GM18505 (cell line): ENCODE data around the gene GNPTG.

Experiments used
- ATAC-seq: cut with Tn5 transposase; IDR thresholded peaks from one replicate; pipeline ENCODE4 v1.9.1; 2021; ENCODE audit not compliant: unreplicated experiment
- POLR2A ChIP-seq: IDR thresholded peaks from 4 replicates; pipeline ENCODE4 v1.6.1; 2011; ENCODE audit warnings: borderline replicate concordance; ENCODE audit not compliant: insufficient read depth, insufficient read length; ENCODE audit errors: extremely low read depth

Gene GNPTG

GRCh38 chr16:1313721-1314369, 37.9 kb upstream of the GNPTG start:
- ATAC-seq, result no peak
- TF ChIP-seq POLR2A, result no peak

- TF ChIP-seq POLR2A, result no peak
- no peak for ATAC-seq
These were observed 37.2 kb upstream of the GNPTG start for GRCh38 chr16:1314399-1315068.

- no peak for ATAC-seq
- no peak for TF ChIP-seq POLR2A
These were observed 36.4 kb upstream of the GNPTG start for GRCh38 chr16:1315081-1316032.

GRCh38 chr16:1316033-1316405, 35.7 kb upstream of the GNPTG start:
- no peak for TF ChIP-seq POLR2A
- ATAC-seq, result no peak

GRCh38 chr16:1317479-1318267, 34.1 kb upstream of the GNPTG start:
- no peak for ATAC-seq
- TF ChIP-seq POLR2A, result no peak

GRCh38 chr16:1318268-1318545, 33.5 kb upstream of the GNPTG start:
- ATAC-seq, result no peak
- TF ChIP-seq POLR2A, result no peak

GRCh38 chr16:1319041-1319440, 32.7 kb upstream of the GNPTG start:
- TF ChIP-seq POLR2A, result no peak
- ATAC-seq, result no peak

GRCh38 chr16:1320097-1320496, 31.6 kb upstream of the GNPTG start:
- ATAC-seq, result no peak
- TF ChIP-seq POLR2A, result no peak

GRCh38 chr16:1320658-1321240, 31.0 kb upstream of the GNPTG start:
- ATAC-seq, result no peak
- no peak for TF ChIP-seq POLR2A

GRCh38 chr16:1322407-1322806, 29.3 kb upstream of the GNPTG start:
- no peak for ATAC-seq
- TF ChIP-seq POLR2A, result no peak

- ATAC-seq, result no peak
- TF ChIP-seq POLR2A, result no peak
These were observed 28.2 kb upstream of the GNPTG start for GRCh38 chr16:1323296-1324239.
